GM18858 (cell line): ENCODE measurements around the gene RPS6KA1.
"Not testable (repeated sequence)": the region's sequence is repeated elsewhere in the genome, so short reads cannot be mapped to it uniquely, and the experiment has no call there.

Experiments
- ATAC-seq: cut with Tn5 transposase; IDR thresholded peaks from one replicate; pipeline ENCODE4 v1.9.1; 2021; ENCODE audit not compliant: unreplicated experiment

RPS6KA1 gene

DNA sequence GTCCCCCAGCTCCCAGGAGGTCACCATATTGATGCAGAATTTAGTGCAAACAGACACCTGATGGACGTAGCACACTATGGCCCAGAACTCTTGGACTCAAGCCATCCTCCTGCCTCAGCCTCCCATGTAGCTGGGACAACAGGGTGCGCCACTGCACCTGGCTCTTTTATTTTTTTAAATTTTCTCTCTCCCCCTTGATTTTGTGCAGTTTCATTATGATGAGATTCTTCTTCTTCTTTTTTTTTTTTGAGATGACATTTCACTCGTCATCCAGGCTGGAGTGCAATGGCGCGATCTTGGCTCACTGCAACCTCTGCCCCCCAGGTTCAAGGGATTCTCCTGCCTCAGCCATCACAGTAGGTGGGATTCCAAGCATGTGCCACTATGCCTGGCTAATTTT, 63.8 kb downstream of the RPS6KA1 start:
- ATAC-seq: no peak

DNA sequence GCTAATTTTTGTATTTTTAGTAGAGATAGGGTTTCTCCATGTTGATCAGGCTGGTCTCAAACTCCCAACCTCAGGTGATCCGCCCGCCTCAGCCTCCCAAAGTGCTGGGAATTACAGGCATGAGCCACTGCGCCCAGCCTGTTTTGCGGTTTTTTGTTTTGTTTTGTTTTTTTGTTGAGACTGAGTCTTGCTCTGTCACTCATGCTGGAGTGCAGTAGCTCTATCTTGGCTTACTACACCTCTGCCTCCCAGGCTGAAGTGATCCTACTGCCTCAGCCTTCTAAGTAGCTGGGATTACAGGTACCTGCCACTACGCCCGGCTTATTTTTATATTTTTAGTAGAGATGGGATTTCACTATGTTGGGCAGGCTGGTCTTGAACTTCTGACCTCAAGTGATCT, 65.0 kb downstream of the RPS6KA1 start:
- not testable (repeated sequence) for ATAC-seq

DNA sequence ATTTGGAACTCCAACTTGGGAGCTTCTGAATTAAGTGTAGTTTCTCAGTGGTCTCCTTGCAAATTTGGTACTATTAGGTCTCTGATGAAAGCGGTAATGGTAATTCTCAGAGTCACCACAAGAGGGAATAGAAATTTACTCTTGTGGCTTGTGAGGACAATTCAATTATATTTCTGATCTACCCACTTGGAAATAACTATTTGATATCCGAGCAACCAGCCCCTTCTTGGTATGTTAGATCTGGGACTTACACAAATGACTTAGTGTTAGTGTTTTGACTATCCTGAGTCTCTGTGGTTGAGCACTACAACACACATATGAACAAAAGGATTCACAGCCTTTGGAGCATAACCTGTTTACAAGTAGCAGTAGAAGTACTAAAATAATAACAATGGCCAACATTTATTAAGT, 68.1 kb downstream of the RPS6KA1 start:
- no peak for ATAC-seq

DNA sequence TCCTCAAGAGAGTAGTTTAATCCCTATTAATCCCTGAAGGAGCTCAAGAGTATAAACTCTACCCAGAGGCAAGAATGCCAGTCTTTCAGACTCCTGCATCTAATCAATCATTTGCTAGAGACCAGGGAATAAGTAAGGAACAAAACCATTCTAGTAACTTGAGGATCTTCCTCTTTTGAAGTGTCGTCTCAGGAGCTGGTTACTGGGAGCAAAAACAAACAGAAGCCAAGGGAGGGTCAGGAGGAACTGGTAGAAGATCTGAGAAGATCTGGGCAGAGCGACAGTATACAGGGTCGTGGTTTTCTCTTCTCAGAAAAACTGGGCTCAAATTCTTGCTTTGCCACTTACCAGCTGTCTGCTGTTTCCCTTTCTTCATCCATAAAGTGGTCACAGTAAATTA, 69.3 kb downstream of the RPS6KA1 start:
- ATAC-seq: no peak

DNA sequence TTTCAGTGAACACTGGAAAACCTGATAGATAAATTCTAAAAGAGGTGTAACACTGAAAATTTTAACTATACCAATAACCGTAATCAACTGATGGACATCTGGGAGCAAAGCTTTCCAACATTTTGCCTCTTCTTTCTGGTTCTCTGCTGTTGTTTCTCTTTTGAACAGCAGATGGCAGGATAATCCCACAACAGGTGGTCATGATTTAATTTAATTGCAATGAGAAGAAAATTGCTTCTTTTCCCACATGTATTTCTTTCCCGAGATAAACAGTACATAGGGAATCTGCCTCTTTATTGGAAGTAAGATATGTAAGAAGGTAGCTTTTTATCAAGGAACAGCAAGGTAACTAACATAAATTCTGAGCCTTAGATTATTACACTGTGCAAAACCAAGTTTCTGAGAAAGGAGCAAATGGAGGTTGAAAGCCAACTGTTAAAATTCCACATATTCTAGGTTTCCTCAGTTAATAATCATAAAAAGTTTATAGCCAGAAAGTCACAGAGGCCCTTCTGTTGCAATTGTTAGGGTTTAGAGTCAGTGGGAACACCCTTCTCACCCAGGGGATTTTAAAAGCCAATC, 72.9 kb downstream of the RPS6KA1 start:
- ATAC-seq: no peak

DNA sequence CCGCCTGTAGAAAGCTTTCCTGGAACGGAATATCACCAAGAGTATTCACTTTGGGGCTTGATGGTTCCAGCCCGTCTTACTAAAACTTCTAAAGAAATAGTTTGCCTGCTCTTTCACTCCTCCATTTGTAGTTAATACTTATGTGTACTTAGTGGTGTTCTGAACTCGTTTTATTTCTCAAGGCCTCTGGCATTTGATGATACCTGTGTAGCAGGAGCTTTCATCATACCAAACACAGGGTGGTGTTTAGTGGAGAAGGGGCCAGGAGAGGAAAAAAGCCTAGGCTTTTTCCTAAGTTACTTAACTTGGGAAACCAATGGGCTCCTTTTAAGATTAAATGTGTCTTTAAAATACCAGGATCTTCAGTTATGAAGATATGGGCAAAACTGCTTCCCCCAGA, 74.3 kb downstream of the RPS6KA1 start:
- no peak for ATAC-seq

DNA sequence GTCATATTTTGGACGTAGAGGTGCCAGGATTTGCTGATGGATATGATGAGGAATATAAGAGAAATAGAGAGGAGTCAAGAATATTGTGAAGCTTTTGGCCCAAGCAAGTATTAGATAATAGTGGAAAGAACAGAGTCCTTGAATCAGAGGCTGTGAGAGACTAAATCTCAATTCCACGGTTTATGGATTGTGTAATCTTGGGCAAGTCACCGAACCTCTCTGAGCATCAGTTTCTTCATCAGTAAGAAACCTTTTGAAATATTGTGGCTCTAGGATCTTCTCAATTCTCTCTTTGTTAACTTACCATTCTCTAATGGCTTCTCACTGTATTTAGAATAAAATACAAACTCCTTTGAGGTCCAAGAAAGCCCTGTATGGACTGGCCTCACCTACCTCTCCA, 77.6 kb downstream of the RPS6KA1 start:
- ATAC-seq: no peak

DNA sequence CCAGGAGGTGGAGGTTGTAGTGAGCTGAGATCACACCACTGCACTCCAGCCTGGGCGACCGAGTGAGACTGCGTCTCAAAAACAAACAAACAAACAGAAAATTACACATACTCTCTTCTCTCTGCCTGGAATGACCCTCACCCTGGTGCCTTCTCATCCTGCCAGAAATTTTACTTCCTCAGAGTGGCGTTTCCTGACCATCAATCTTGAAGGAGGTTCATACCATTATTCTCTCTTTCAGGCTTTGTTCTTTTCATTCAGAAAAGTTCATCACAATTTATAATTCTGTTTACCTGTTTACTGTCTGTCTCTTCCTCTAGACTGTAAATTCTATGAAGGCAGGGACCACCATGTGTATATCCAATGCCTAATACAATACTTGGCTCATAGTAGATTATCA, 79.3 kb downstream of the RPS6KA1 start:
- ATAC-seq: no peak

DNA sequence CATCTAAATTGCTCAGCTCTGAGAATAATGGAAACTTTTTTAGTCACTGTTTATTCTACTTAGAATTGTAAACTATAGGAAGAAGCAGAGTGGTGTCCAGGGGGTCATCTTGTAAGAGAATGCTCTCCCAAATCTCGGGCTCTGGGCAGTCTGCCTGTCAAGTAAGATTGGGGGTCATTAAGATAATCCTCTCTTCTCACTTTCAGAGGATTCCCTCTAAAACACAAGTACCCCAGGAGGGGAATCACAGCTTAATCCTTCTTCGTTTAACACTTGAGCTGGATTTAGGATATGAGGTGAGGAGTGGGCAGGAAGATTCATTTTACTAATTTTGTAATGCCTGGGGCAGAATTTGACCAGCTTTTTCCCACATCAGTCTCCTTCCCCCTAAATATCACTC, 81.2 kb downstream of the RPS6KA1 start:
- no peak for ATAC-seq

DNA sequence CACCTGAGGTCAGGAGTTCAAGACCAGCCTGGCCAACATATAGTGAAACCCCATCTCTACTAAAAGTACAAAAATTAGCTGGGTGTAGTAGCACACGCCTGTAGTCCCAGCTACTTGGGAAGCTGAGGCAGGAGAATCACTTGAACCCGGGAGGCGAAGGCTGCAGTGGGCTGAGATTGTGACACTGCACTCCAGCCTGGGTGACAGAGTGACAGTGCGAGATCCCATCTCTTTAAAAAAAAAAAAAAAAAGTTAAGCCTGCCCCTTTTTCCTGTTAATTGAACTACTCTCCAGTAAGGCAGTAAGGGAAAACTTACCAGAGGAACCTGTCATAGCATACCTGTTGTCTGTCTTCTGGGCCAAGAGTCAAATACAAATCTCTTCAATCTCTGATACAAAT, 83.1 kb downstream of the RPS6KA1 start:
- ATAC-seq: not testable (repeated sequence)

DNA sequence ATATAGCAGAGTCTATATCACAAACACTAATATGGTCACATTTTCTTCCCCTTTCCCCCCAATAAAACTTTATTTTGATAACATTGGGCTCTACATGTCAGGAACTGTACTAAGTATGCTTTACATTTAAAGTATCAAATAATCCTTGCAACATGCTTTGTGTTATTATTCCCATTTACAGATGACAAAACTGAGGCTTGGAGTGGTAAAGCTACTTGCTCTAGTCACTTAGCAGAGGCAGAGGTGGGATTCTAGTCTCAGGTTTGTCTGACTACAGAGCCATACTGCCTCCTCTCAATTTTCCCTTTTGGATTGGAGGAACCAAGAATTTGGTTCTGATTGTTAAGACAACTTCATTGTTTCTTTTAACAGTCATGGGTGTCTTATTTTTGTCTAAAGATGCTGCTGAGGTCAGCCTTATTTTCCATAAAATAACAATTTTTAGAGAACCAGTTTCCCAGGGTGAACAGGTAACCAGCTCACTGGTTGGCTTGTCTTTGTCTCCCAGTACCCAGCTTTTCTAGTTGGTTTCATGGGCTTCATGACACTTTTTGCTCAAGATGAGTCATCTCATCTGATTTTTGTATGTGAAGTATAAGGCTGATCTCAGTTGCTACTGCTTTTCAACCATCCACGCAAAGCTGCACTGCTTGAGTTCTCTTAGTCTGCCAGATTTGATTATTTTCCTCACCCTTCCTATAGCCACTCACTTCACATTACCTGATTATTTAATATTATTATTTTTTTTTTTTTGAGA, 85.3 kb downstream of the RPS6KA1 start:
- ATAC-seq: no peak

DNA sequence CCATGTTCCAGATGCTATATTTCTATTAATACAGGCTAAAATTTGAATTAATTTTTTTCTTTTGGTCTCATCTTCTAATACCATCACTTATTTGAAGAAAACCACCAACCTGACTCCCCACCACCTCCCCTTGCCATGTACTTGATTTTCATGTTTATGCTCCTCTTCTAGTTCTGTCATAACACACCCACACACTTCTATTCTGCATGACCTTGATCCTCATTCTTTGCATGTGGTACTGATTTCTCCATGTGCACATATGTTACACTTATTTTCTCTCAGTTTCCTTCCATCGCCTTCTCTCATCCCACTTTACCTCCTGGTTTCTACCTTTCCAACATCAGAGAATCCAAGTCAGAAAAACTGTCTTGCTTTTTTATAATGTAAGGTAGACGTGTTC, 87.3 kb downstream of the RPS6KA1 start:
- ATAC-seq: no peak

DNA sequence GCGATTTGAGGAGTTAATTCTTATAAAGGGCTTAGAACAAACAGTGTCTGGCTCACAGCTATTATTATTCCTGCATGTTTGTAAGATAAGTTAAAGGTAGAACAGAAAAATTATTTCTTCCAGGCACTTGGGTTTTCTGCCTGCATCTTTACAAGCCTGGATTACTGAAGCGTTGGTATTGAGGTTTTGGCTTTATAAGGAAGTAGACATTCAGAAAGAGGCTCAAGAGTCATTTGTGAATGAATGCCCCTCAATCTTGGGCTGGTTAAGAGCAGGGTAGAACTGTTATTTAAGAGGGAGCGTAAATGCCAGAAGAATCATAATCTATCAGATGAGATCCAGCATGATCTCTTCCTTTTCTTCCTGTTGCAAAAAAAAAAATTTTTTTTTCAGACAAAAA, 89.0 kb downstream of the RPS6KA1 start:
- no peak for ATAC-seq
